IPS DF 6.9 (cell line): Measurements from ENCODE around the gene RRP7A.
"Not testable (repeated sequence)": the region's sequence is repeated elsewhere in the genome, so short reads cannot be mapped to it uniquely, and the experiment has no call there.

ENCODE experiments used
- DNase-seq: peaks from one replicate; pipeline ENCODE4 v3.0.0-alpha.2; 2013; ENCODE audit warnings: low read depth, low spot score
- H3K27ac ChIP-seq: one replicate; pipeline ENCODE4 v1.5.1; 2013; ENCODE audit warnings: low read length, control low read depth
- H3K27me3 ChIP-seq: 2 replicates; pipeline ENCODE4 v1.6.1; 2013; ENCODE audit warnings: mild to moderate bottlenecking, low read length; ENCODE audit not compliant: control insufficient read depth, insufficient read depth
- H3K36me3 ChIP-seq: 2 replicates; pipeline ENCODE4 v1.6.1; 2013; ENCODE audit warnings: low read length; ENCODE audit not compliant: control insufficient read depth, insufficient read depth
- H3K4me1 ChIP-seq: 2 replicates; pipeline ENCODE4 v1.6.1; 2013; ENCODE audit warnings: low read length; ENCODE audit not compliant: control insufficient read depth, insufficient read depth
- H3K4me3 ChIP-seq: 2 replicates; pipeline ENCODE4 v1.5.1; 2013; ENCODE audit warnings: mild to moderate bottlenecking, low read length
- H3K9me3 ChIP-seq: 2 replicates; pipeline ENCODE4 v1.6.1; 2013; ENCODE audit warnings: low read length, inconsistent platforms; ENCODE audit not compliant: control insufficient read depth, insufficient read depth
- WGBS: extraction: QIAGEN DNeasy Blood & Tissue Kit; methylation state at CpG from one replicate; pipeline ENCODE4 v1.1.7; 2013; ENCODE audit warnings: mixed read lengths, missing lambda C conversion rate; ENCODE audit not compliant: insufficient read length, insufficient coverage; 5-methylcytosine and 5-hydroxymethylcytosine counted together

The RRP7A gene

GRCh38 chr22:42500161-42500835 lies 19.3 kb downstream of the RRP7A start:
- Histone ChIP-seq H3K4me3 (peak overlapping the region; percentile 32; the same call in 1 of the 2 replicates), H3K4me1 (0 out of 2 replicates have a peak, but pooled peaks cover 2% of the 10 kb centered on the region), H3K27ac (no peak overlapping the region), H3K27me3 (no peaks in the 10 kb centered on the region), H3K9me3 (no peaks in the 10 kb centered on the region), H3K36me3 (no peaks in the 10 kb centered on the region)
- DNase-seq: peak; percentile 55
- whole genome bisulfite sequencing: no CpG with 5 or more reads among the region's 56 CpGs

GRCh38 chr22:42499773-42500160 lies 19.8 kb downstream of the RRP7A start:
- H3K4me1 ChIP-seq, H3K27ac ChIP-seq, H3K4me3 ChIP-seq, H3K9me3 ChIP-seq, H3K36me3 ChIP-seq, DNase-seq, H3K27me3 ChIP-seq: not testable (repeated sequence)
- WGBS: no CpG with 5 or more reads among the region's 15 CpGs

GRCh38 chr22:42495533-42496141 lies 24.0 kb downstream of the RRP7A start:
- H3K27me3 ChIP-seq, DNase-seq, H3K4me1 ChIP-seq, H3K36me3 ChIP-seq, H3K9me3 ChIP-seq, H3K4me3 ChIP-seq, H3K27ac ChIP-seq: not testable (repeated sequence)
- WGBS: no CpG with 5 or more reads among the region's 10 CpGs

GRCh38 chr22:42493393-42493792 lies 26.2 kb downstream of the RRP7A start:
- no peak for DNase-seq

GRCh38 chr22:42492323-42492690 lies 27.3 kb downstream of the RRP7A start:
- Histone ChIP-seq H3K36me3 (no peaks in the 10 kb centered on the region), H3K4me3 (no peak overlapping the region), H3K9me3 (no peaks in the 10 kb centered on the region), H3K27ac (no peak overlapping the region), H3K4me1 (peaks cover 1% of the 10 kb centered on the region; the same call in 1 of the 2 replicates), H3K27me3 (no peaks in the 10 kb centered on the region)
- WGBS: no CpG with 5 or more reads among the region's 18 CpGs
- DNase-seq: no peak

More at GRCh38 chr22:42493393-42493792, 26.2 kb downstream of the RRP7A start:
- H3K27me3 ChIP-seq: no peaks in the 10 kb centered on the region
- no peaks in the 10 kb centered on the region for H3K36me3 ChIP-seq
- no peak overlapping the region for H3K27ac ChIP-seq
- no CpG with 5 or more reads among the region's 6 CpGs for WGBS
- no peaks in the 10 kb centered on the region for H3K9me3 ChIP-seq
- peaks cover 1% of the 10 kb centered on the region; the same call in 1 of the 2 replicates for H3K4me1 ChIP-seq
- H3K4me3 ChIP-seq: no peak overlapping the region

GRCh38 chr22:42490243-42490832 lies 29.3 kb downstream of the RRP7A start:
- Histone ChIP-seq H3K27me3 (no peaks in the 10 kb centered on the region), H3K27ac (no peak overlapping the region), H3K4me3 (no peak overlapping the region), H3K9me3 (no peaks in the 10 kb centered on the region), H3K36me3 (no peaks in the 10 kb centered on the region), H3K4me1 (peaks cover 1% of the 10 kb centered on the region; the same call in 1 of the 2 replicates)
- no CpG with 5 or more reads among the region's 8 CpGs for WGBS
- DNase-seq: no peak

- DNase-seq: no peak
- no peak overlapping the region for H3K4me3 ChIP-seq
- H3K27me3 ChIP-seq: no peaks in the 10 kb centered on the region
- WGBS: no CpG with 5 or more reads among the region's 10 CpGs
- H3K9me3 ChIP-seq: no peaks in the 10 kb centered on the region
- no peaks in the 10 kb centered on the region for H3K4me1 ChIP-seq
- no peak overlapping the region for H3K27ac ChIP-seq
- H3K36me3 ChIP-seq: no peaks in the 10 kb centered on the region
These were observed 30.6 kb downstream of the RRP7A start for GRCh38 chr22:42489000-42489399.

GRCh38 chr22:42484506-42484905 lies 35.1 kb downstream of the RRP7A start:
- Histone ChIP-seq H3K27ac (no peak overlapping the region), H3K9me3 (no peaks in the 10 kb centered on the region), H3K4me3 (no peak overlapping the region), H3K4me1 (no peaks in the 10 kb centered on the region), H3K36me3 (no peaks in the 10 kb centered on the region), H3K27me3 (no peaks in the 10 kb centered on the region)
- no peak for DNase-seq
- WGBS: no CpG with 5 or more reads among the region's 6 CpGs

GRCh38 chr22:42483610-42484223 lies 35.9 kb downstream of the RRP7A start:
- not testable (repeated sequence) for H3K4me1 ChIP-seq, H3K4me3 ChIP-seq, DNase-seq, H3K27me3 ChIP-seq, H3K27ac ChIP-seq, H3K9me3 ChIP-seq, H3K36me3 ChIP-seq
- WGBS: no CpG with 5 or more reads among the region's 13 CpGs

- DNase-seq: no peak
- no peaks in the 10 kb centered on the region for H3K36me3 ChIP-seq
- no peak overlapping the region for H3K4me3 ChIP-seq
- no peaks in the 10 kb centered on the region for H3K27me3 ChIP-seq
- H3K9me3 ChIP-seq: no peaks in the 10 kb centered on the region; the same call in 1 of the 2 replicates
- no peak overlapping the region for H3K27ac ChIP-seq
- 0 out of 2 replicates have a peak, but pooled peaks cover 3% of the 10 kb centered on the region for H3K4me1 ChIP-seq
- no CpG with 5 or more reads among the region's 2 CpGs for WGBS
These were observed 44.5 kb downstream of the RRP7A start for GRCh38 chr22:42475122-42475521.
